Bronchial epithelial cell (primary cell): ENCODE data around the gene ZNF133. TPM values are rescaled to one million over a fixed set of nuclear protein-coding genes. Genes with fewer than 3 reads are reported as not detected.
"Not testable (repeated sequence)": the region's sequence is repeated elsewhere in the genome, so short reads cannot be mapped to it uniquely, and the experiment has no call there.

Experiments
- DNase-seq: peaks from one replicate; pipeline ENCODE4 v3.0.0-alpha.2; 2010; ENCODE audit warnings: low read depth
- FAIRE-seq: peaks from 2 replicates; lab custom pipeline; 2011; peaks lifted over from hg19 to GRCh38; lab: Jason Lieb, UNC
- H3K27me3 ChIP-seq: 2 replicates; pipeline ENCODE4 v1.5.1; 2011; ENCODE audit warnings: low read length; ENCODE audit not compliant: control insufficient read depth, insufficient read depth
- H3K36me3 ChIP-seq: 2 replicates; pipeline ENCODE4 v1.5.1; 2011; ENCODE audit warnings: low read length; ENCODE audit not compliant: control insufficient read depth, insufficient read depth
- H3K4me3 ChIP-seq: 2 replicates; pipeline ENCODE4 v1.5.1; 2011; ENCODE audit warnings: mild to moderate bottlenecking, low read depth, low read length, control low read depth
- CTCF ChIP-seq: IDR thresholded peaks from 2 replicates; pipeline ENCODE4 v1.5.1; 2011; ENCODE audit warnings: mild to moderate bottlenecking, moderate library complexity, low read length, control low read depth, inconsistent platforms; ENCODE audit not compliant: insufficient read depth, severe bottlenecking
- total RNA-seq: library from RNA; depleted of rRNA; stranded (reverse); fragments of >200 nt; gene quantifications from 2 replicates; pipeline ENCODE4 v1.2.1, GENCODE V29; 2014

ZNF133 gene
- total RNA-seq, 1 donor from 2014 or later = 30.8 TPM

- DNase-seq (no peak), FAIRE-seq (peak; percentile 23)
- no peaks in the 10 kb centered on the region for H3K27me3 ChIP-seq
These were observed 33.9 kb downstream of the ZNF133 start for GRCh38 chr20:18321976-18322950.

GRCh38 chr20:18323705-18324104 is 35.4 kb downstream of the ZNF133 start:
- TF ChIP-seq CTCF = no peak
- no peak for DNase-seq
- H3K4me3 ChIP-seq = no peak overlapping the region
- H3K27me3 ChIP-seq = no peaks in the 10 kb centered on the region
- no peaks in the 10 kb centered on the region for H3K36me3 ChIP-seq
- no peak for FAIRE-seq

More at GRCh38 chr20:18321976-18322950, 33.9 kb downstream of the ZNF133 start:
- no peak for TF ChIP-seq CTCF
- H3K4me3 ChIP-seq = no peak overlapping the region
- H3K36me3 ChIP-seq = no peaks in the 10 kb centered on the region

GRCh38 chr20:18324596-18325089 is 36.3 kb downstream of the ZNF133 start:
- Histone ChIP-seq H3K36me3 (no peaks in the 10 kb centered on the region), H3K4me3 (no peak overlapping the region), H3K27me3 (no peaks in the 10 kb centered on the region)
- no peak for DNase-seq
- FAIRE-seq = no peak
- TF ChIP-seq CTCF = no peak

- Histone ChIP-seq H3K4me3 (no peak overlapping the region), H3K36me3 (no peaks in the 10 kb centered on the region), H3K27me3 (no peaks in the 10 kb centered on the region)
- DNase-seq = no peak
- no peak for TF ChIP-seq CTCF
- no peak for FAIRE-seq
These were observed 38.7 kb downstream of the ZNF133 start for GRCh38 chr20:18326990-18327389.

- no peaks in the 10 kb centered on the region for H3K27me3 ChIP-seq
- TF ChIP-seq CTCF = no peak
- no peak for DNase-seq
- H3K4me3 ChIP-seq = no peak overlapping the region
- no peaks in the 10 kb centered on the region for H3K36me3 ChIP-seq
- no peak for FAIRE-seq
These were observed 43.4 kb downstream of the ZNF133 start for GRCh38 chr20:18331694-18332093.

GRCh38 chr20:18349749-18350148 is 61.4 kb downstream of the ZNF133 start:
- not testable (repeated sequence) for DNase-seq, H3K36me3 ChIP-seq, H3K27me3 ChIP-seq, H3K4me3 ChIP-seq, FAIRE-seq
